C4-2B (cell line): ENCODE results near the gene MIA2.

Source experiments
- CTCF ChIP-seq: fragments of 450-650 bp; conservative IDR thresholded peaks from 2 replicates; pipeline ENCODE4 v1.5.1; 2017; ENCODE audit warnings: mild to moderate bottlenecking
- ZFX ChIP-seq: fragments of 450-650 bp; IDR thresholded peaks from 2 replicates; pipeline ENCODE4 v1.6.1; 2017

DNA sequence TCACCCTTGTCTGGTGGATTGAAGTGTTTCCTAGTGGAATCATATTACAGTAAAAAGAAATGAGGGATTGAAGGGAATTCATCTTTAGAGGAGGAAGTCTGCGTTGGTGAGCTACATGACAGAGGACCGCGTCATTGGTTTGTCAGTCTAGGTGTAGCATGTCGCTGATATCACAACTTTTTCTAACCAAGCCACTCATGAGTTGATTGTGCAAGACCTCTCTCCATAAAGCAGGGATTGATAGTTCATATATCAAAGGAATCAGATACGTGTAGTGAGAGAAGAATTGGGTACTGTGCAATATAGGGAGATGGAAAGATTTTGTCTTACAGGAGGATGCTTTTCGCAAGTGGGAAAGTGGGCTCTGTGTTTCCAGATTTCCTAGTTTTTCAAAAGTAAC is 201.5 kb downstream of the MIA2 start:
- TF ChIP-seq CTCF = no peak
- no peak for TF ChIP-seq ZFX
